CD4-positive, alpha-beta T cell treated with Interleukin-1 beta for 1 hour (primary cell): ENCODE measurements around the gene ACAN.

ENCODE experiments used
- DNase-seq, 2 donors: peaks; one replicate each; pipeline ENCODE4 v3.0.0-alpha.2; 2020 to 2022

Gene ACAN

DNA sequence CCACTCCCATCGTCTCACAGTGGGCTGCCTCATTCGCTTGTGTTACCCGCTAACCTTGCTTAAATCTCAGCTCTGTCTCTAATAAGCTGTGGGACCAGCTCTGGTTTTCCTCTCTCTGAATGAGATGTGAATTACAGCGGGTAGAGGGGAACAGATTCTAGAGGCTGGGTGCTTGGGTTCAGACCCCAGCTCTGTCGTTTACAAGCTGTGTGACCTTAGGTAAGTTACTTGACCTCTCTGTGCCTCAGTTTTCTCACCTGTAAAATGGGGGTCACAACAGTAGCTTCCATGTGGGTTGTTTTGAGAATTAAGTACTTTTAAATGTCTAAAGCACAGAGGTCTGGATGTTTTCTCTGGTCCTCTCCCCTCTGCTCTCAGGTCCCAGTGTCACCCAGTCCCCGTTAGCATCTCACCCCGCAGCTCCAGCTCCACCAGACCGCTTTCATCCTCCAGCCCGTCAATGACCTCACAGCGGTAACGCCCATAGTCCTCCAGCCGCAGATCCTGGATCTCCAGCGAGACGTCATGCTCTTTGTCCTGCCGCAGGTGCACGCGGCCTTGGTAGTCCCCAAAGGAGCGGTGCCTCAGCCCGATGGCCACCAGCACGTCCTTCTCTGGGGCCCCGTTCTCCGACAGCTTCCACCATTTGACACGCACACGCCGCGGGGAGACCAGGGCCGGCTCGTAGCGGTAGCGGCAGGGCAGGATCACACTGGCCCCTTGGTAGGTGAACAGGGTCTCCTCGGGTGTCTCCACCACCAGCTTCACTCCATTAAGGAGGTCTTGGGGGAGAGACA is 77.9 kb downstream of the ACAN start:
- DNase-seq: no peak

DNA sequence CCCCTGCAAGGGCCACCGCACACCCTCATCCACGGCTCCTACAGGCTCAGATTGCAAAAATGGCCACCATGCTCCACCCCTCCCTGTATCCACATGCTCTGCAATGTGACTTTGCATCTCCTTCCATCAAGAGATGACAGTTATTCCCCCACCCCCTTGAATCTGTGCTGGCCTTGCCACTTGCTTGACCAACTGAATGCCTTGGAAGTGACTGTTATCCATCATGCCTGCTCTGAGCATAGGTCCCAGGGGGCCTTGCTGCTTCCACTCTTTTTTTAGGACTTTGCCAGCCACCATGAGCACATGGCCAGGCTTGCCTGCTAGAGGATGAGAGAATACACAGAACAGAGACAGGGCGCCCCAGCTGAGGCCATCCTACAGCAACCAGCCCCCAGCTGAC is 78.5 kb downstream of the ACAN start:
- DNase-seq: no peak

GRCh38 chr15:88882785-88883184 is 79.5 kb downstream of the ACAN start:
- no peak for DNase-seq

- DNase-seq: no peak
Observed at GRCh38 chr15:88887068-88887580, 83.9 kb downstream of the ACAN start.

GRCh38 chr15:88888719-88889118 is 85.5 kb downstream of the ACAN start:
- no peak for DNase-seq

DNA sequence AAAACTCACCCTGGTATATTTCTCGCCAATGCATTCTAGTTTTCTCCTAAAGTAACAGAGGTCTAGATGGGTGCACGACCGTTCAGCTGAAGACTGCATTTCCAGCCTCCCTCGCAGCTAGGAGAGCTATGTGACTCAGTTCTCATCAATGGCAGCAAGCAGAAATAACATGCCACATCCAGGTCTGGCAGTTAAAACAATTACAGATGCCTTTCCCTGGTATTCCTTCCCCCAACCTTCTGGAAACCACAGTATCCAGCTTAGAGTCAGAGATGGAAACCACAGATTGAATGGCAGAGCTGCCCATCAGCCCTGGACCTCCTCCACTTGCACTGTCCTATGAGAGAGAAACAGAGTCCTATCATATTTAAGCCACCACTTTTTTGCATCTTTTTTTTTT is 87.3 kb downstream of the ACAN start:
- DNase-seq: no peak

- DNase-seq: no peak
Observed at GRCh38 chr15:88891540-88892254, 88.5 kb downstream of the ACAN start.

GRCh38 chr15:88894348-88894818 is 91.1 kb downstream of the ACAN start:
- peak; percentile 81 to 87 for DNase-seq

DNA sequence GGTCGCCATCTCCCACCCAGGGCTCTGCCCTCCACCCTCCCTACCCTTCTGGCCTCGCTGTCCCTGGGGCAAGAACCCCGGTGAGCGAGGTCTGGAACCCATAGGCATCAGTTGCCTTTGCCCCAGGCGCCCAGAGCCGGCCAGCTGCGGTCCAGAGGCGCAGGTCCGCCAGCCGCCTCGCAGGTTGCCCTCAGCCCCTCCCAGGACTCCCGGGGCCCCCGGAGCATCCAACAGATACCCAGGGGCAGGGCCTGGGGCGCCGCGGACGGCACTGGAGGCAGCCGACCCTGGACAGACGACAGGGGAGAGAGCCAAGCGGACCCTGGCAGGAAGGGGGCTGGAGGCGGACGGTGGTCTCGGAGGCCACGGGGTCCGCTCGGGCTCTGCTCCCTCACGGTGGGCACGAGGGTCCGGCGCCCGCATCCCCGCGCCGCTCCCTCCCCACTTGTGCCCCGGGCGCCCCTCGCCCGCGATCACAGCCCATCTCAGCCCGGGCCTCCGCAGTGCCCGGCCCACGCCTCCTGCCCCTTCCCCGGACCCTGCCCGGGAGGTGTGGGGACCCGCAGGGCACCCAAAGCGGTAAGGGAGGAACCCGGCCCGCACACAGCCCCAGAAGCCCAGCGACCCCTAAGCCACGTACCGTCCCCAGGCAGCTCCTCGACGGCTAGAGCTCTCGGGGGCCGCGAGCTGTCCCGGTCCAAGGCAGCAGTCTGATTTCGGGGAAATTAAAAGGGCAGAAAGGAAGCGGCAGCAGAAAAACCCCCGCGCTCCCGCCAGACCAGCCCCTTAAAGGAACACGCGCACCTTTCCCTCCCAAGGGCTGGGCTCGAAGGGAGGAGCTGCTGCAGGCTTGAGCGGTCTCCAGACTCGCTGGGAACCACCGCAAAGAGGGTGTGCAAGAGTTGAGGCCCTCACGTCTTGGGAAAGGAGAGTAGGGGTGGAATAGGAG is 91.9 kb downstream of the ACAN start, which contains the start of gene HAPLN3:
Gene HAPLN3 (minus strand): TSS at position 726 of the 949 bp plus-strand sequence. CDS start 8,246 bp downstream, outside the sequence.
- peak; percentile 39 to 62 for DNase-seq

GRCh38 chr15:88896333-88897033 is 93.2 kb downstream of the ACAN start:
- no peak for DNase-seq

- DNase-seq: no peak
Observed at GRCh38 chr15:88897142-88897455, 93.9 kb downstream of the ACAN start.

DNA sequence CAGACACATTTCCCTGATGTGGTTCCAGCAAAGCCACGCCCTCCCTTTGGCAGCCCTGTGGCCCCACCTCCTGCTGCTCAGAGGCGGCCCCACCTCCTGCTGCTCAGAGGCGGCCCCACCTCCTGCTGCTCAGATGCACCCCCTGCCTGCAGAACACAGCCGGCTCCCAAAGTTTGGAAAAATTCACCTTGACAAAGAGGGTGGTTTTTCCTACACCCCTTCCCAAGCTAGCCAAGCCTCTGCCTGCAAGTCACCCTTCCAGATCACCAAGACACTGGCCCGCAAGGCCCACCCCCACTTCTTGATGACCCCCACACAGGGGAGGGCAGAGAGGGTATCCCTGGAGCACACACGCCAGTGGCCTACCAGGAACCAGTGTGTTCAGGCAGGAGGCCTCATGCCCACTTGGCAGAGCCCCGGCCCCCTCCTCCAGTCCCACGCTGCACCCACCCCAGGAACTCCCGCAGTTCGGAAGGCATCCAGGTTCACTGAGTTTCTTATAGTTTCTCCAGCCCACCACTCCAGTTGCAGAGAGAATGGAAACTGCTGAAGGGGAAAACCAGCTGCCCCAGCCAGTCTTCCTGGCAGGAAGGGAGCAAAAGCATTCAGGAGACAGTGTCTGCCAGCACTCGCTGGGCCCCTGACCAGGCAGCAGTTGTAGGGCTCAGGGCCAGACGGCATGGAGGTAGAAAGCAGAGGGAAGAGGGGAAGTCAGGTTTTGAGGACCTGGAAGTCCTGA is 94.4 kb downstream of the ACAN start:
- DNase-seq: peak; percentile 67 to 88

DNA sequence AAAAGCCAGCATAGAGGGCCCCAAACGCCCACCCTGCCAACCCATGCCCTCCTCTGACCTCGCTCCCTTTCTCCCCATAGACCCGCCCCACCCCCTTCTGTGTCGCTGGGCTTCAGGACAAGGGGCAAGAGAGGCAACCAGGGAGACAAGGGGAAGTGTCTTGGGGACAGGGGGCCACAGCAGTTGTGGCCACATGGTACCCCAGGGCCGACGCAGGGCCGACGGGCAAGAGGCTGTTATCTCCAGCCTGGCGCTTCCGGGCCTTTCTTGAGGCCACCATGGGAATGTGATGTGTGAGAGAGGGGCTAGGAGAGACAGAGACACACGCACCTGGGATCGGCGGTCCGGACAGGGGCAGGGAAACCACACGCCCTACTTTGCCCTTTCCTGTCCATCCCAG is 95.5 kb downstream of the ACAN start:
- DNase-seq: no peak

GRCh38 chr15:88899251-88899650 is 96.0 kb downstream of the ACAN start:
- no peak for DNase-seq

- DNase-seq: no peak
Observed at GRCh38 chr15:88900309-88900981, 97.2 kb downstream of the ACAN start.

GRCh38 chr15:88900982-88901418 is 97.8 kb downstream of the ACAN start:
- no peak for DNase-seq

- no peak for DNase-seq
Observed at GRCh38 chr15:88901508-88902220, 98.4 kb downstream of the ACAN start.

DNA sequence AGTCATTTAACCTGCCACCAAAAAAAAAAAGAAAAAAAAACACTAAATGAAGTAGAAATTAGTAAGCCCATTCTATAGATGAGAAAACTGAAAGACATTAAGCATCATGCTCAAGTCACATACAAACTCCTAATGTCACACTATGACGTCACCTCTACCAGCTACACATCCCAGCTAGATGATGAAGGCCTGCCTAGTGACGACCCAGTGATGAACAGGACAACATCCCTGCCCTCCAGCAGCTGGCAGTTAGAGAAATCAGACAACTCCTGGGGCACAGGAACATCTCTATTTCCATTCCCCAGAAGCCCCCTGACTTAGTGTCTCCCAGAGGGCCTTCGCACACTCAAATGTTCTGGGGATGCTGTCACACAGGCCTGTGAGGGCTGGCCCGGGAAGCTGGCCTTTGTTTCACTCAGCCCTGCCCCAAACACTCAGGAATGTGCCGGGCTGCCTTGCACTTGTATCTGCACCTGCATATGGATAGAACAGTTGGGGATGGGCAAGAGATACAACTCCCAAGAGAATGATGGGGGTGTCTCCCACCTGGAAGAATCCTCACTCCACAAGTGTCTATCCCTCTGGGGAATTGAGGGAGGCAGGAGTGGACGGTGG is 99.1 kb downstream of the ACAN start:
- DNase-seq: no peak

DNA sequence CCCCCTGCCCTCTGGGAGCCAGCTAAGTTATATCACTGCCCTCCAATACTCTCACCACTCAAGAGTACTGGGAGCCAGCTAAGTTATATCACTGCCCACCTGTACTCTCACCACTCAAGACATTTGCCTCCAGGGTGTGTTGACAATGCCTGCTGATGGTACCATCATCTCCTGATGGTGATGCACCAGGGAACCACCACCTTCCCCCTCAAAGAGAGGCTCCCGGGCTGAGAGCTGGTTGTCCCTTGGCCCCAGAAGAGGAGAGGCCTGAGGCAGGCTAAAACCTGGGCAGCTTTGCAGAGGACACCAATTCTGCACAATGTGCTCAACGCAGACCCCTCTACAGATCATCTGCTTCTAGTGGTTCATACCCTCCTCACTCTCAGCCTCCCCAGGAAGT is 99.6 kb downstream of the ACAN start:
- DNase-seq: no peak

DNA sequence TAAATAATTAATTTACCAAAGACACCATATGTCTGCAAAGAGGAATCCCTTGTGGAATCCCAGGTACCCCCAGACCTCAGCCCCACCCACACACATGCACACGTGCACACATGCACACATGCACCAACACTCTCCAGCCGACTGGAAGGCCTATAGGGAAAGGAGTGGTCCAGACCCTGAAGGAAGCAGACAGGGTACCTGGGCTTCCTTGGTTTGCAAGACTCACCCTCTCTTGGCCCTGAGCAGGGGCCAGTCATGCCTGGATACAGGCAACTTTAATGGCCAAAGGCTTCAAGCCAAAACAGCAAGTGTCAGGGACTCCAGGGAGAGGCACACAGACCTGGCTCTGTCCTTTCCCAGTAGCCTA is 101.0 kb downstream of the ACAN start:
- no peak for DNase-seq
